HEK293 (cell line): ENCODE results near the gene PIK3C2G.

ENCODE experiments used
- CTCF ChIA-PET: fragments of 350-600 bp; formaldehyde crosslinking; extraction: SDS; loops from one replicate; lab custom pipeline; 2021; ENCODE audit warnings: antibody characterized with exemption; lab: Yijun Ruan, JAX
- POLR2A ChIA-PET: fragments of 300-600 bp; formaldehyde crosslinking; extraction: SDS; loops from one replicate; lab custom pipeline; 2020; ENCODE audit warnings: antibody characterized with exemption, inconsistent platforms; lab: Yijun Ruan, JAX
- H3K27ac ChIP-seq: fragments of 200-500 bp; sonication (Bioruptor generic); 2 replicates; pipeline ENCODE4 v1.5.1; 2014; ENCODE audit warnings: low read depth, low read length, control low read depth, inconsistent platforms; ENCODE audit errors: extremely low read depth
- H3K36me3 ChIP-seq, 2 experiments: fragments of 200-500 bp in 1 of 2; sonication (Bioruptor generic) in 1 of 2; 1 replicate in 1 of 2; 2 replicates in 1 of 2; pipeline ENCODE4 v1.5.1; 2014 to 2017; ENCODE audit warnings: inconsistent platforms in 2 of 2, low read length in 2 of 2; ENCODE audit not compliant: control insufficient read depth in 2 of 2, insufficient read depth in 1 of 2
- H3K4me1 ChIP-seq: fragments of 200-500 bp; sonication (Bioruptor generic); 2 replicates; pipeline ENCODE4 v1.5.1; 2014; ENCODE audit warnings: mild to moderate bottlenecking, low read length, inconsistent platforms; ENCODE audit not compliant: control insufficient read depth, insufficient read depth
- H3K4me3 ChIP-seq: 2 replicates; pipeline ENCODE4 v1.5.1; 2011; ENCODE audit warnings: low read depth, mild to moderate bottlenecking, control low read depth, low read length, moderate library complexity
- H3K9me3 ChIP-seq: fragments of 200-500 bp; sonication (Bioruptor generic); 2 replicates; pipeline ENCODE4 v1.5.1; 2014; ENCODE audit warnings: low read depth, low read length, inconsistent platforms; ENCODE audit not compliant: control insufficient read depth, insufficient read depth
- FEZF1 ChIP-seq: fragments of 450-650 bp; formaldehyde crosslinking; IDR thresholded peaks from 2 replicates; pipeline ENCODE4 v1.5.1; 2016; ENCODE audit warnings: missing biosample characterization, missing genetic modification characterization
- MEIS1 ChIP-seq: sonication (generic); formaldehyde crosslinking; IDR thresholded peaks from 2 replicates; pipeline ENCODE4 v1.8.1; 2022; ENCODE audit warnings: missing genetic modification reagents, mild to moderate bottlenecking, borderline replicate concordance
- ZNF280D ChIP-seq: fragments of 450-650 bp; formaldehyde crosslinking; IDR thresholded peaks from 2 replicates; pipeline ENCODE4 v1.5.1; 2016; ENCODE audit warnings: missing biosample characterization, missing genetic modification characterization
- ZNF362 ChIP-seq: fragments of 450-650 bp; formaldehyde crosslinking; IDR thresholded peaks from 2 replicates; pipeline ENCODE4 v1.5.1; 2016; ENCODE audit warnings: missing biosample characterization, missing genetic modification characterization
- ZSCAN23 ChIP-seq: fragments of 450-650 bp; formaldehyde crosslinking; IDR thresholded peaks from 2 replicates; pipeline ENCODE4 v1.5.1; 2016; ENCODE audit warnings: missing biosample characterization, missing genetic modification characterization
- TF ChIP-seq, protein P1 (sequence below): fragments of 450-650 bp; formaldehyde crosslinking; IDR thresholded peaks from 2 replicates; pipeline ENCODE4 v1.5.1; 2017; ENCODE audit warnings: missing biosample characterization, missing genetic modification characterization
- TF ChIP-seq, protein P2 (sequence below): fragments of 450-650 bp; formaldehyde crosslinking; IDR thresholded peaks from 2 replicates; pipeline ENCODE4 v1.5.1; 2016; ENCODE audit warnings: missing biosample characterization, missing genetic modification characterization
- TF ChIP-seq, protein P3 (sequence below): sonication (generic); formaldehyde crosslinking; IDR thresholded peaks from 2 replicates; pipeline ENCODE4 v1.8.1; 2022; ENCODE audit warnings: mild to moderate bottlenecking, moderate library complexity, missing genetic modification reagents

PIK3C2G gene, protein sequence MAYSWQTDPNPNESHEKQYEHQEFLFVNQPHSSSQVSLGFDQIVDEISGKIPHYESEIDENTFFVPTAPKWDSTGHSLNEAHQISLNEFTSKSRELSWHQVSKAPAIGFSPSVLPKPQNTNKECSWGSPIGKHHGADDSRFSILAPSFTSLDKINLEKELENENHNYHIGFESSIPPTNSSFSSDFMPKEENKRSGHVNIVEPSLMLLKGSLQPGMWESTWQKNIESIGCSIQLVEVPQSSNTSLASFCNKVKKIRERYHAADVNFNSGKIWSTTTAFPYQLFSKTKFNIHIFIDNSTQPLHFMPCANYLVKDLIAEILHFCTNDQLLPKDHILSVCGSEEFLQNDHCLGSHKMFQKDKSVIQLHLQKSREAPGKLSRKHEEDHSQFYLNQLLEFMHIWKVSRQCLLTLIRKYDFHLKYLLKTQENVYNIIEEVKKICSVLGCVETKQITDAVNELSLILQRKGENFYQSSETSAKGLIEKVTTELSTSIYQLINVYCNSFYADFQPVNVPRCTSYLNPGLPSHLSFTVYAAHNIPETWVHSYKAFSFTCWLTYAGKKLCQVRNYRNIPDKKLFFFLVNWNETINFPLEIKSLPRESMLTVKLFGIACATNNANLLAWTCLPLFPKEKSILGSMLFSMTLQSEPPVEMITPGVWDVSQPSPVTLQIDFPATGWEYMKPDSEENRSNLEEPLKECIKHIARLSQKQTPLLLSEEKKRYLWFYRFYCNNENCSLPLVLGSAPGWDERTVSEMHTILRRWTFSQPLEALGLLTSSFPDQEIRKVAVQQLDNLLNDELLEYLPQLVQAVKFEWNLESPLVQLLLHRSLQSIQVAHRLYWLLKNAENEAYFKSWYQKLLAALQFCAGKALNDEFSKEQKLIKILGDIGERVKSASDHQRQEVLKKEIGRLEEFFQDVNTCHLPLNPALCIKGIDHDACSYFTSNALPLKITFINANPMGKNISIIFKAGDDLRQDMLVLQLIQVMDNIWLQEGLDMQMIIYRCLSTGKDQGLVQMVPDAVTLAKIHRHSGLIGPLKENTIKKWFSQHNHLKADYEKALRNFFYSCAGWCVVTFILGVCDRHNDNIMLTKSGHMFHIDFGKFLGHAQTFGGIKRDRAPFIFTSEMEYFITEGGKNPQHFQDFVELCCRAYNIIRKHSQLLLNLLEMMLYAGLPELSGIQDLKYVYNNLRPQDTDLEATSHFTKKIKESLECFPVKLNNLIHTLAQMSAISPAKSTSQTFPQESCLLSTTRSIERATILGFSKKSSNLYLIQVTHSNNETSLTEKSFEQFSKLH (N-terminal part only)

GRCh38 chr12:18261273-18261672, at the start of gene PIK3C2G:
PIK3C2G (plus strand) TSS chr12:18261518; CDS start chr12:18282082, 20,564 bp downstream.
- H3K4me1 ChIP-seq: no peaks in the 10 kb centered on the region
- no peak within 1 kb of the TSS for H3K4me3 ChIP-seq
- ChIA-PET POLR2A (no interaction called here), CTCF (interaction anchor here (0.8 to 2.4 kb wide), 3 partner anchors 11 to 58 kb away, joined by 3 to 8 read pairs (median 7); no protein-coding TSS in a partner anchor)
- H3K27ac ChIP-seq: no peak within 1 kb of the TSS
- TF ChIP-seq, protein P1, sequence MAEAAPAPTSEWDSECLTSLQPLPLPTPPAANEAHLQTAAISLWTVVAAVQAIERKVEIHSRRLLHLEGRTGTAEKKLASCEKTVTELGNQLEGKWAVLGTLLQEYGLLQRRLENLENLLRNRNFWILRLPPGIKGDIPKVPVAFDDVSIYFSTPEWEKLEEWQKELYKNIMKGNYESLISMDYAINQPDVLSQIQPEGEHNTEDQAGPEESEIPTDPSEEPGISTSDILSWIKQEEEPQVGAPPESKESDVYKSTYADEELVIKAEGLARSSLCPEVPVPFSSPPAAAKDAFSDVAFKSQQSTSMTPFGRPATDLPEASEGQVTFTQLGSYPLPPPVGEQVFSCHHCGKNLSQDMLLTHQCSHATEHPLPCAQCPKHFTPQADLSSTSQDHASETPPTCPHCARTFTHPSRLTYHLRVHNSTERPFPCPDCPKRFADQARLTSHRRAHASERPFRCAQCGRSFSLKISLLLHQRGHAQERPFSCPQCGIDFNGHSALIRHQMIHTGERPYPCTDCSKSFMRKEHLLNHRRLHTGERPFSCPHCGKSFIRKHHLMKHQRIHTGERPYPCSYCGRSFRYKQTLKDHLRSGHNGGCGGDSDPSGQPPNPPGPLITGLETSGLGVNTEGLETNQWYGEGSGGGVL: no peak
- TF ChIP-seq ZNF362 (tag by site-specific recombination): no peak
- TF ChIP-seq, protein P2, sequence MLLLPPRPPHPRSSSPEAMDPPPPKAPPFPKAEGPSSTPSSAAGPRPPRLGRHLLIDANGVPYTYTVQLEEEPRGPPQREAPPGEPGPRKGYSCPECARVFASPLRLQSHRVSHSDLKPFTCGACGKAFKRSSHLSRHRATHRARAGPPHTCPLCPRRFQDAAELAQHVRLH (tag by site-specific recombination): no peak
- no peak for TF ChIP-seq FEZF1 (tag by site-specific recombination)
- no peak for TF ChIP-seq ZNF280D (tag by site-specific recombination)
- no peak for TF ChIP-seq ZSCAN23 (tag by site-specific recombination)
- no peak for TF ChIP-seq MEIS1 (CRISPR knock-in tag)
- no peaks in the 10 kb centered on the region for H3K36me3 ChIP-seq
- no peaks in the 10 kb centered on the region for H3K9me3 ChIP-seq

GRCh38 chr12:18217966-18218365, 43.4 kb upstream of the PIK3C2G start:
- Histone ChIP-seq H3K27ac (no peak overlapping the region), H3K36me3 (no peaks in the 10 kb centered on the region), H3K4me1 (no peaks in the 10 kb centered on the region), H3K4me3 (no peak overlapping the region), H3K9me3 (no peaks in the 10 kb centered on the region)
- CTCF ChIA-PET: interaction anchor here (0.9 kb wide), 1 partner anchor 1852 kb away, joined by 3 read pairs; no protein-coding TSS in a partner anchor
- TF ChIP-seq, protein P3, sequence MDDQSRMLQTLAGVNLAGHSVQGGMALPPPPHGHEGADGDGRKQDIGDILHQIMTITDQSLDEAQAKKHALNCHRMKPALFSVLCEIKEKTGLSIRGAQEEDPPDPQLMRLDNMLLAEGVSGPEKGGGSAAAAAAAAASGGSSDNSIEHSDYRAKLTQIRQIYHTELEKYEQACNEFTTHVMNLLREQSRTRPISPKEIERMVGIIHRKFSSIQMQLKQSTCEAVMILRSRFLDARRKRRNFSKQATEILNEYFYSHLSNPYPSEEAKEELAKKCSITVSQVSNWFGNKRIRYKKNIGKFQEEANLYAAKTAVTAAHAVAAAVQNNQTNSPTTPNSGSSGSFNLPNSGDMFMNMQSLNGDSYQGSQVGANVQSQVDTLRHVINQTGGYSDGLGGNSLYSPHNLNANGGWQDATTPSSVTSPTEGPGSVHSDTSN: no peak
- POLR2A ChIA-PET: no interaction called here
